ENCODE data around the gene CCDC112.

Gene CCDC112

GRCh38 chr5:115338851-115339250, 42.4 kb upstream of the CCDC112 start:
- Mint-ChIP-seq H3K27me3 (ENCODE audit: low read depth) (no peaks in the 10 kb centered on the region), H3K4me1 (peaks cover 9% of the 10 kb centered on the region), H3K27ac (no peak overlapping the region), H3K4me3 (no peak overlapping the region), H3K9me3 (no peaks in the 10 kb centered on the region), H3K36me3 (ENCODE audit: low read depth) (no peaks in the 10 kb centered on the region)
- TF ChIP-seq, protein P1, sequence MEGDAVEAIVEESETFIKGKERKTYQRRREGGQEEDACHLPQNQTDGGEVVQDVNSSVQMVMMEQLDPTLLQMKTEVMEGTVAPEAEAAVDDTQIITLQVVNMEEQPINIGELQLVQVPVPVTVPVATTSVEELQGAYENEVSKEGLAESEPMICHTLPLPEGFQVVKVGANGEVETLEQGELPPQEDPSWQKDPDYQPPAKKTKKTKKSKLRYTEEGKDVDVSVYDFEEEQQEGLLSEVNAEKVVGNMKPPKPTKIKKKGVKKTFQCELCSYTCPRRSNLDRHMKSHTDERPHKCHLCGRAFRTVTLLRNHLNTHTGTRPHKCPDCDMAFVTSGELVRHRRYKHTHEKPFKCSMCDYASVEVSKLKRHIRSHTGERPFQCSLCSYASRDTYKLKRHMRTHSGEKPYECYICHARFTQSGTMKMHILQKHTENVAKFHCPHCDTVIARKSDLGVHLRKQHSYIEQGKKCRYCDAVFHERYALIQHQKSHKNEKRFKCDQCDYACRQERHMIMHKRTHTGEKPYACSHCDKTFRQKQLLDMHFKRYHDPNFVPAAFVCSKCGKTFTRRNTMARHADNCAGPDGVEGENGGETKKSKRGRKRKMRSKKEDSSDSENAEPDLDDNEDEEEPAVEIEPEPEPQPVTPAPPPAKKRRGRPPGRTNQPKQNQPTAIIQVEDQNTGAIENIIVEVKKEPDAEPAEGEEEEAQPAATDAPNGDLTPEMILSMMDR (IDR thresholded peaks at IDR 0.05; ENCODE audit: unreplicated experiment in 3 of 3) = no peak

- TF ChIP-seq, protein P1 (IDR thresholded peaks at IDR 0.05; ENCODE audit: unreplicated experiment in 3 of 3) = no peak
- H3K27ac Mint-ChIP-seq = no peak overlapping the region
- no peaks in the 10 kb centered on the region for H3K36me3 Mint-ChIP-seq (ENCODE audit: low read depth)
- peaks cover 2% of the 10 kb centered on the region for H3K9me3 Mint-ChIP-seq
- no peak overlapping the region for H3K4me3 Mint-ChIP-seq
- no peaks in the 10 kb centered on the region for H3K27me3 Mint-ChIP-seq (ENCODE audit: low read depth)
- peaks cover 6% of the 10 kb centered on the region for H3K4me1 Mint-ChIP-seq
These were observed 41.4 kb upstream of the CCDC112 start for GRCh38 chr5:115337882-115338281.

- peaks cover 2% of the 10 kb centered on the region for H3K9me3 Mint-ChIP-seq
- no peak overlapping the region for H3K4me3 Mint-ChIP-seq
- no peaks in the 10 kb centered on the region for H3K27me3 Mint-ChIP-seq (ENCODE audit: low read depth)
- H3K36me3 Mint-ChIP-seq (ENCODE audit: low read depth) = no peaks in the 10 kb centered on the region
- TF ChIP-seq, protein P1 (IDR thresholded peaks at IDR 0.05; ENCODE audit: unreplicated experiment in 3 of 3) = no peak
- H3K27ac Mint-ChIP-seq = no peak overlapping the region
- no peaks in the 10 kb centered on the region for H3K4me1 Mint-ChIP-seq
These were observed 40.5 kb upstream of the CCDC112 start for GRCh38 chr5:115336964-115337363.

GRCh38 chr5:115336201-115336720, 39.8 kb upstream of the CCDC112 start:
- TF ChIP-seq, protein P1 (IDR thresholded peaks at IDR 0.05; ENCODE audit: unreplicated experiment in 3 of 3) = no peak
- no peaks in the 10 kb centered on the region for H3K36me3 Mint-ChIP-seq (ENCODE audit: low read depth)

GRCh38 chr5:115335301-115335700, 38.8 kb upstream of the CCDC112 start:
- Mint-ChIP-seq H3K36me3 (ENCODE audit: low read depth) (no peaks in the 10 kb centered on the region), H3K27me3 (ENCODE audit: low read depth) (no peaks in the 10 kb centered on the region), H3K4me3 (no peak overlapping the region), H3K9me3 (peaks cover 2% of the 10 kb centered on the region), H3K27ac (no peak overlapping the region), H3K4me1 (no peaks in the 10 kb centered on the region)
- TF ChIP-seq, protein P1 (IDR thresholded peaks at IDR 0.05; ENCODE audit: unreplicated experiment in 3 of 3) = no peak

More at GRCh38 chr5:115336201-115336720, 39.8 kb upstream of the CCDC112 start:
- Mint-ChIP-seq H3K27ac (no peak overlapping the region), H3K4me3 (no peak overlapping the region), H3K9me3 (peaks cover 2% of the 10 kb centered on the region), H3K27me3 (ENCODE audit: low read depth) (no peaks in the 10 kb centered on the region), H3K4me1 (no peaks in the 10 kb centered on the region)

GRCh38 chr5:115333164-115333563, 36.7 kb upstream of the CCDC112 start:
- no peak overlapping the region for H3K27ac Mint-ChIP-seq
- no peaks in the 10 kb centered on the region for H3K4me1 Mint-ChIP-seq
- peaks cover 2% of the 10 kb centered on the region for H3K9me3 Mint-ChIP-seq
- no peaks in the 10 kb centered on the region for H3K27me3 Mint-ChIP-seq (ENCODE audit: low read depth)
- H3K4me3 Mint-ChIP-seq = no peak overlapping the region
- H3K36me3 Mint-ChIP-seq (ENCODE audit: low read depth) = no peaks in the 10 kb centered on the region
- TF ChIP-seq, protein P1 (IDR thresholded peaks at IDR 0.05; ENCODE audit: unreplicated experiment in 3 of 3) = no peak

Data from nephron (organoid).